ENCODE data around the gene BCL11B.

- no peak for TF ChIP-seq TAF1 (IDR thresholded peaks at IDR 0.05; ENCODE audit: low read depth, low read length)
- TF ChIP-seq CTCF (IDR thresholded peaks at IDR 0.05; ENCODE audit: control extremely low read depth in 1 of 3, insufficient read depth in 1 of 3, low read depth in 1 of 3, low read length in 3 of 3) = no peak
- no peak for TF ChIP-seq CEBPB (IDR thresholded peaks at IDR 0.05; ENCODE audit: low read depth, low read length)
- TF ChIP-seq JUN (IDR thresholded peaks at IDR 0.05; ENCODE audit: low read depth, low read length) = no peak
- TF ChIP-seq POLR2A (IDR thresholded peaks at IDR 0.05; ENCODE audit: control extremely low read depth in 1 of 2, low read depth in 2 of 2, low read length in 2 of 2) = no peak
- no peak for TF ChIP-seq SAP30 (IDR thresholded peaks at IDR 0.05; ENCODE audit: insufficient read depth, insufficient replicate concordance, low read length)
- TF ChIP-seq YY1 (IDR thresholded peaks at IDR 0.05; ENCODE audit: low read depth, low read length) = no peak
- TF ChIP-seq CBX5 (IDR thresholded peaks at IDR 0.05; ENCODE audit: low read depth, low read length) = no peak
- no peak for TF ChIP-seq JUND (IDR thresholded peaks at IDR 0.05; ENCODE audit: low read length)
Measured at GRCh38 chr14:99315197-99315596, 43.2 kb upstream of the BCL11B start.

Data from H1 (cell line).